KOPT-K1 (cell line): ENCODE data around the gene CABP1.
"Not testable (repeated sequence)": the region's sequence is repeated elsewhere in the genome, so short reads cannot be mapped to it uniquely, and the experiment has no call there.

Experiments
- H3K27ac ChIP-seq: fragments of 200-600 bp; sonication (generic); 2 replicates; pipeline ENCODE4 v1.5.1; 2016; ENCODE audit warnings: antibody characterized with exemption, mild to moderate bottlenecking, low read depth, low read length; ENCODE audit not compliant: poor library complexity, severe bottlenecking
- H3K36me3 ChIP-seq: fragments of 200-600 bp; sonication (generic); 2 replicates; pipeline ENCODE4 v1.5.1; 2017; ENCODE audit warnings: antibody characterized with exemption, mild to moderate bottlenecking, low read length, moderate library complexity; ENCODE audit not compliant: insufficient read depth
- H3K9me3 ChIP-seq: fragments of 200-600 bp; sonication (generic); 2 replicates; pipeline ENCODE4 v1.5.1; 2017; ENCODE audit warnings: antibody characterized with exemption, low read length, mild to moderate bottlenecking; ENCODE audit not compliant: insufficient read depth, poor library complexity, severe bottlenecking

The CABP1 gene

DNA sequence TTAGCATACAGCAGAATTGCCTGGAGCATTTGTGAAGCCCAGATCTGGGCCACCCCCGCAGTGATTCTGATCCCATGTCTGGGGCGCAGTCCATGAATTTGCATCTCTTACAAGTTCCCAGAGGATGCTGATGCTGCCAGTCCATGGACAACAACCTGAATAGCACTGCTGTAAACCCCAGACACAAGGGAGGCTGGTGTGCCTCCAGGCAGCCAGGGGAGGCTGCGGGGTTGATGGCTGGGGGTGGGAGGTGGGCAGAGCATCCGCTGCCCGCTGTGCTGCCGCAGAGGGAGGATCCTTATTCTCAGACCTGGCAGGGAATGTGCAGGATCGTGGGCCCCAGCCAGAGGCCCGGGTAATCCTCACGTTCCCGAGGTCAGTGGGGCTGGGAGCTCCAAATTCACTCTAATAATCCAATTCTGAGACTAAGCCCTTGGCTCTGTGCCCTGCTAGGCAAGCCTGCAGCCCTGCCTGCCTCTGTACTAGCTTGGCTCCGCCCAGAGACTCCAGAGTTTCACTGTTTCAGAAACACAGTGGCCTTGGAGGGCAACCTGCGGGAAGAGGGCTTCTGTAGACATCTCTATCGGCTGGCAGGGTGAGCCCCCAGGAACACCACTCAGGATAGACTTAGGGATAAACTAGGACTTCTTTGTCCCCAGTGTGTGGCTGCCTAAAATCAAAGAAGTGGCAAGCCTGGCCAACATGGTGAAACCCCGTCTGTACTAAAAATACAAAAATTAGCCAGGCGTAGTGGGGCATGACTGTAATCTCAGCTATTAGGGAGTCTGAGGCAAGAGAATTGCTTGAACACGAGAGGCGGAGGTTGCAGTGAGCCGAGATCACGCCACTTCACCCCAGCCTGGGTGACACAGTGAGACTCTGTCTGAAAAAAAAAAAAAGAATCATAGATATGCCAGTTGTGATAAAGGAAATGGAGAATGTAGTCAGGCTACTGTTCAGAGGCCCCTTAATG lies 28.7 kb downstream of the CABP1 start:
- Histone ChIP-seq H3K9me3 (no peaks in the 10 kb centered on the region), H3K36me3 (no peaks in the 10 kb centered on the region), H3K27ac (no peak overlapping the region)

DNA sequence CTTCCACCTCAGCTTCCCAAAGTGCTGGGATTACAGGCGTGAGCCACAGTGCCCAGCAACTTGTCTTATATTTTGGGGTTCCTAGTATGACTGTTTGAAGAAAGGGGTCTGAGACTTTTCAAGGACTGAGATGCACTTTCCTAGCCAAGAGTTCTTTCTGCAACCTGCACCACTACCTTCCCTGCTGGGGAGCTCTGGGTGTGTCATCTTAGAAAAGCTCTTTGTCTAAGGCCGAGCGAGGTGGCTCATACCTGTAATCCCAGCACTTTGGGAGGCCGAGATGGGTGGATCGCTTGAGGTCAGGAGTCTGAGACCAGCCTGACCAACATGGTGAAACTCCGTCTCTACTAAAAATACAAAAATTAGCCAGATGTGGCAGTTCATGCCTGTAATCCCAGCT lies 29.8 kb downstream of the CABP1 start:
- not testable (repeated sequence) for H3K36me3 ChIP-seq, H3K9me3 ChIP-seq, H3K27ac ChIP-seq

DNA sequence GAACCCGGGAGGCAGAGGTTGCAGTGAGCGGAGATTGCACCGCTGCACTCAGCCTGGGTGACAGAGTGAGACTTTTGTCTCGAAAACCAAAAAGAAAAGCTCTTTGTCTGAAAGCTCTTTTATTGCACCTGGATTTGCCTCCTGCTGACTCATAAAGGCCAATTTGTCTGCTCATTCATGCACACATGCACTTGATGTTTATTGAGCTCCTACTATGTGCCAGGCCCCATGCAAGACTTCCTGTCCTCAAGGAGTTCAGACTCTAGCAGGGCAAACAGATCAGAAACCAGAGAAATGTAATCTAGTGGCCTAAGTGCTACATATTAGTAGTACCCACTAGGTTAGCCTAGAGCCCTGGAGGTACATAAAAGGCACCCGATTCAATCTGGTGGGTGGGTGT lies 30.2 kb downstream of the CABP1 start:
- Histone ChIP-seq H3K9me3 (no peaks in the 10 kb centered on the region), H3K36me3 (no peaks in the 10 kb centered on the region), H3K27ac (no peak overlapping the region)

DNA sequence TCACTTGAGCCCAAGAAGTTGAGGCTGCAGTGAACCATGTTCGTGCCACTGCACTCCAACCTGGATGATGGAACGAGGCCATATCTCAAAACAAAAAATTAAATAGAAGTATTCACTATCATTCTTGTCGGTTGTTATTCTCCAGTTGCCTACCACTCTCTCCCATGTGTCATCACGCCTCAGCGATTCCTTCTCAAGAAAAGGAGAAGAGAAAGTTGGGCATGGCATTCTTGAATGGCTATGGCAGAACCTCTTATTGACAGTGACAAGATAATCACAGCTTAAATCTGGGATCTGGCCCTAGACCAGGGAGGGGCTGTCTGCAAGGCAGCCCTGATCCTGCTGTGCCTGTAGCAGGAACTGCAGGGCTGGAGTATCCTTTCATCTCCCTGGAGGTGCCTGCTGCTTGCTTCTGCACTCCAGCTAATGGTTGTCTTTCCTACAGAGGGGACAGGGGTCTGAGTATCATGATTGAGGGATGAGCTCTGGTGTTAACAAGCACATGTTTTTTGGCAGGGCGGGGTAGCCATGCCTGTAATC lies 33.7 kb downstream of the CABP1 start:
- H3K27ac ChIP-seq: no peak overlapping the region
- H3K9me3 ChIP-seq: no peaks in the 10 kb centered on the region
- H3K36me3 ChIP-seq: no peaks in the 10 kb centered on the region

DNA sequence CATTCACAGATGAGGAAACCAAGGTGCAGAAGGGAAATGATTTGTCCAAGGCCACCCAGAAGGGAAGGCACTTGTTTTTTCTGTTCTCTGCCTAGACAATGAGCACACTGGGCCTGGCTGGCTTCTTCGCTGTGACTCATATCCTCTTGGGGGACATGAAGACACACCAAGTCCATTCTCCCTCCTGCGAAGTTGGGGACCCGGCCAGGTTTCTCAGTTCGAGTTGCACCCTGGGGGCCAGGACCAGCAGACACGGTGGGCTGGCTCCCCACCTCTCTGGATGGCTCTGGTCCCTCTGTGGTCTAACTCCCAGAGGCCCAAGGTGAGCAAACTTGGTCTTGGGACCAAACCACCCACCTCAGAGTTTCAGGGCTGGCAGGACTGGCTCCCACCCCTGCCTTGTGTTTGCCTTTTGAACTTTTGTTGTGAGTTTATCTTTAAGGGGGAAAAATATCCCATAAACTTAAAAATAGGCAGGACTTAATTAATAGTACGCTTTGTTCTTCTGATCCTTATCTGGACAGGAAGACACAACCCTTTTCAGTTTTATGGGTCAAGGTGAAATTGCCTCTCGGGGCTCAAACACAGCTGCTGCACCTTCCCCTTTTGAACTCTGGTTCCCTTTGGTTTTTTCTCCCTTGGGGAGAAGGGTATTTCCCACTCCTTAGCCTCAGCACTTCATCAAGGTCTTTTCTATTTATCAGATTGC lies 37.5 kb downstream of the CABP1 start:
- no peak overlapping the region for H3K27ac ChIP-seq
- H3K9me3 ChIP-seq: no peaks in the 10 kb centered on the region
- no peaks in the 10 kb centered on the region for H3K36me3 ChIP-seq

DNA sequence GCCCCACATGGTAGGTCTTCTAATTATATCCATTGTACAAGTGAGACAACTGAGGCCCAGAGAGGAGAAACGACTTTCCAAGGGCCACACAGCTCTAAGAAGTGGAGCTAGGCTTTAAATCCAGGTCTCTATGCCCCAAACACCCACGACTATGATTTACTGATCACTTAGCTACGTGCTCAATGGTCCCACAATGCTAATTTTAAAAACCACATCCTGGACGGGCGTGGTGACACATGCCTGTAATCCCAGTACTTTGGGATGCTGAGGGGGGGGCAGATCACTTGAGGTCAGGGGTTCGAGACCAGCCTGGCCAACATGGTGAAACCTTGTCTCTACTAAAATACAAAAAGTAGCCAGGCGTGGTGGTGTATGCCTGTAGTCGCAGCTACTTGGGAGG lies 38.1 kb downstream of the CABP1 start:
- H3K36me3 ChIP-seq: no peaks in the 10 kb centered on the region
- H3K9me3 ChIP-seq: no peaks in the 10 kb centered on the region
- H3K27ac ChIP-seq: no peak overlapping the region

DNA sequence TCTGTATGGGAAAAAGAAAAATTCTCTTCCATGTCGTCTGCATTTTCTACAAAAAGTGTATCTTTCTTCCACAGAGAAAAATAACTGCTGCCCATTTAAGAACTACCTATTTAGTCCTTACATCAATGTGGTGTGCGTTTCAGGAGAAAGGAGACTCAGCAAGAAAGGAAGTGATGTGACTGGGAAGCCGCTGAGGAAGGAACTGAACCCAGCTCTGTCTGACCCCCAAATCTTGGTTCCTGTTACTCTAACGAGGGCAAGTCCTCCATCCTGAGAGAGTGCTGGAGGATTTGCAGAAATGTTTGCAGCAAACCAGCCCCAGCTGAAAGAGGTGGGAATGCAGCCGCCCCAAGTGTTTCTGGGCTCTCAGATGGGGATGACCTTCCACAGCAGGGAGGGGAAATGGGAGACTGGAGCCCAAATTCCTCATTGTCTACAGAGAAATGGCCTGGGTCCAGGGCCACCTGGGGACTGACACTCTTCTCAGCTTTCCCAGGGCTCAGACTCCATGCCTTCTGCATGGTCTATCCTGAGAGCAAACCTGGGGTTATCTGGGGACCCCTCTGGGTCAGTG lies 39.8 kb downstream of the CABP1 start:
- H3K9me3 ChIP-seq: no peaks in the 10 kb centered on the region
- no peak overlapping the region for H3K27ac ChIP-seq
- no peaks in the 10 kb centered on the region for H3K36me3 ChIP-seq

DNA sequence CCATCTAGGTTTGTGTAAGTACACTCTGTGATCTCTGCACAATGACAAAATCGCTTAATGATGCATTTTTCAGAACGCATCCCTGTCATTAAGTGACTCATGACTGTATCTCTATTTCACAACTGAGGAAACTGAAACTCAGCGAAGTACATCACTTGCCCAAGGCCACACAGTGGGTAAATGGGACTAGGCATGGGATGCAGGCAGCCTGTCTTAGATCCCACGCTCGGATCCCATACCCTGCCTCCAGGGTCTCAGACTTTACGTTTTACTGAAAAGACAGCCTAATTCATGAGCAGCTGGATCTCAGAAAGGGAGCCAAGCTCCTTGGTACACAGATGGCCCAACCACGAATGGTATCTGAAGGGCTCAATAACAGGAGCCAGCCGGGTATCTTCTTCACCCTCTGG lies 44.1 kb downstream of the CABP1 start:
- Histone ChIP-seq H3K27ac (no peak overlapping the region), H3K9me3 (no peaks in the 10 kb centered on the region)

DNA sequence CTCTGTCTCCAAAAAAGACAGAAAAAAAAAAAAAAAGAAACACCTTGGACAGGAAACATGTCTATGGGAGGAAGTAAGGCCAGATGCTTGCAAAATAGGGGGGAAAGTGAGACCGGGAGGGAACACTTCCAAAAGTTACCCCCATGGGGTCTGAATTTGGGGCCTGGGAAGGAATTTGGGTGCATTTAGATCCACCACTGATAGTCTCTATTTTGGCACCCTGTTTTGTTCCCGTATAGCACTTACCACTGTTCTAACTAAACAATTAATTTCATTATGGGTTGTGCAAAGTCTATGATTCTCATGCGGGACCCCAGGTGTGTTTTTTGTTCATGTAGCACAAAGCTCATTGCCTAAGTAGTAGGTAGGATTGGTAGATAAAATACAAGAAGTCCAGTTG lies 45.1 kb downstream of the CABP1 start:
- no peaks in the 10 kb centered on the region for H3K9me3 ChIP-seq
- peak overlapping the region; percentile 92 for H3K27ac ChIP-seq
- peaks cover under 1% of the 10 kb centered on the region; the same call in 1 of the 2 replicates for H3K36me3 ChIP-seq

More for the DNA sequence above, 44.1 kb downstream of the CABP1 start:
- H3K36me3 ChIP-seq: no peaks in the 10 kb centered on the region

DNA sequence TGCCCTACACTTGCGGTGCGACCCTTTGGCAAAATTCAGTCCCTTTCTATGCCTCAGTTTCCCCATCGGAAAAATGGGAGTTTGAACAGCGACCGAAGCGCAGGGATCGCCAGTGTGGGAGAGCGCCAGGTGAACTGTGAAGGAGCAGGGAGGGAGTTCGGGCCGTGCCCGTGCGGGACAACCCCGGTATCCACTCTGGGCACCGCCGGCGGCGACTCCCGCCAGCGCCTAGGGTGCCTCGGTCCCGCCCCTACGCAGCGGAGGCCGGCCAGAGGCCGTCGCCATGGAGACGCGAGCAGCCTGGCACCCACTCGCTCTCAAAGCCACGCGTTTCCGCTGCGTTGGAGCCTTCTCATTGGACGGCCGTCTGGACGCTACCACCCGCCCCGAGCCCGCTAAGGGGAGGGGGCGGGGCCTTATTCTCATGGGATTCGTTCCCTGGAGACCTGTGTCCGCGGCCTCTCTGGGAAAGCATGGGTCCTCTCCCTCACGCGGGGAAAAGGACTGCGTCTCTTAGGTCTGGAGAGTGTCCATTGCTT lies 45.8 kb downstream of the CABP1 start:
- Histone ChIP-seq H3K9me3 (no peaks in the 10 kb centered on the region), H3K27ac (peak overlapping the region; percentile 92), H3K36me3 (peaks cover 8% of the 10 kb centered on the region)

DNA sequence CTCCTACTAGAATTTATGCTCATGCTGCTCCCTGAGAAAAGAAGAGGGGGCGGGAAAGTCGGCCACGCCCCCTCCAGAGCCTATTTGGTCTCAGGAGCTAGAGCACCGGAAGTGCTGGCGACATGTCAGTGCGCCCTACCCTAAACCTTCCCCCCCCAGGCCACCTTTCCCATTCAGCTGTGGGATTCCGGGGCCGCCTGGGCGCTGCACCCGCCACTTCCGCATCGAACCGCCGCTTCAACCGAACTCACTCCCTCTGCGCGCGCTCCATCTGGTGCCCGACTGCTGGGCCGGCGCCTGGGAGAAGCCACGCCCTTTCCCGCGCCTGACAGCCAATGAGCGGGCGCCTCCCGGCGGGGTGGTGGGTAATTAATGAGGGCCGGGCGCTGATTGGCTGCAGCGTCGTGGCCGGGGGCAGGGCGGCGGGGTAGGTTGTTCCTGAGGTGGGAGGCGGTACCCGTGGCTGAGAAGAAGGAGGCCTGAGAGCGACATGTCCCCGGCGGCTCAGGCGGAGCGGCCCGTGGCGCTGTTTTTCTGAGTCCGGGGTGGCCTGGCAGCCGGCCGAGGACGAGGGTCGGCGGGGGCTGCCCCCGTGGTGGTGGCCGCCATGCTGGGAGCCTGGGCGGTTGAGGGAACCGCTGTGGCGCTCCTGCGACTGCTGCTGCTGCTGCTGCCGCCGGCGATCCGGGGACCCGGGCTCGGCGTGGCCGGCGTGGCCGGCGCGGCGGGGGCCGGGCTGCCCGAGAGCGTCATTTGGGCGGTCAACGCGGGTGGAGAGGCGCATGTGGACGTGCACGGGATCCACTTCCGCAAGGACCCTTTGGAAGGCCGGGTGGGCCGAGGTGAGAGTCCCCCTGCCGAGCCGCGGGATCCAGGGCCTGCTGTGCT lies 46.5 kb downstream of the CABP1 start, which contains the start of gene MLEC:
MLEC (plus strand) TSS at position 460 of the 888 bp plus-strand sequence; CDS start at position 608, 148 bp downstream.
- Histone ChIP-seq H3K27ac (peak within 1 kb of the TSS; percentile 92), H3K9me3 (no peaks in the 10 kb centered on the region), H3K36me3 (peaks cover 12% of the 10 kb centered on the region)

DNA sequence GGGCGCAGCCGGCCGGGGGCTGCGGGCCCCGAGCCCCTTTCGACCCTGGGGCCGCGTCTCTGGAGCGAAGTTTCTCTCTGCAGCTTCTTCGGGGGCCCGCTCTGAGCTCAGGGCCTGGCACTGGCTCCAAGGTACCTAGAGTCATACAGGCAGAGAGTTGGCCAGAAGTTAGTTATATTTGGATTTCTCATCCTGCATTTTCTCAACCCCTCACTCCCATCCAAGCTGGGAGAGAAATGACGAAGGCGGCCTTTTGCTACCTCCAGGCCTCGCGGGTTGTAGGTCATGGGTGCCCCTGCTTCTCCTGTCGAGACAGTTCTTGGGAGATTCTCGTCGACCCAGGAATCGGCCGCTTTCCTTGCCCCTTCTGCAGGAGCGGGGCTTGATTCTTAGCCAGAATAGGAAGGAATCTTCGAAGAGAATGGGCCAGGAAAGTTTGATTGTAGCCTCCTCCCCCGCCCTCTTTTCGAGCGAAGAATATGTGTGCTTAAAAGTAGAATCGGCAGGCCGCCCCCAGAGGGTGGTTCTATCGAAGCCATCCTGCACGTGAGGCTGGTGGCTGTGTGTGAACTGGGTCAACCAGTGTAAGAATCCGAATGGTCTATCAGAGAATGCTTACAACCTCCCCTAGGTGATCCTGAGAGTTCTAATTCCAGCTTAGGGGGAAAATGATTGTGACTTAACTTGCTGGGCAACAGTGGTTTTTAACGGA lies 47.3 kb downstream of the CABP1 start:
- peaks cover 16% of the 10 kb centered on the region for H3K36me3 ChIP-seq
- no peaks in the 10 kb centered on the region for H3K9me3 ChIP-seq
- peak overlapping the region; percentile 92 for H3K27ac ChIP-seq

DNA sequence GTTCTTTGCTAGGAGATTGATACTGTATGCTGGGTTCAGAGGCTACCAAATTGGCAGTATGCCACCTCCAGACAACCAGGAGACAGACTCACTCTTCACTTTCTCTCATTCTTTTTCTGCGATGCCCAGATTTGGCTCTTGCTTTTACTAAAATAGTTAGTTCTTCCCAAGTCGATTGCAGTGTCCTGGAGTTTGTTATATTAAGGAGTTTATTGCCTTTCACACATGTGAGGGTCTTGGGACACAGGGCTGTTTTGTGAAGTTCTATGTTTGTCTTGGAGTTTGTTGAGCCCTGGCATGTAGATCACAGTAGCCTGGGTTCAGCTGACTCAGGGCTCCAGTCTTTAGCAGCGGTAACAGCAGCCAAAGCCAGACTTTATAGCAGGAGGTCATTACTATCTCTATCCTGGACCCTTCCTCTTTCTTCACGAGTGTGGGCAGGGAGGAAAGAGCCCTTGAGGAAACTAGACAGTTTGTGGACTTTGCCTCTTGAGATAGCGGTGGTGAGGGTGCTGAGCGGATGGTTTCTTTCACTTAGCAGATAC lies 48.2 kb downstream of the CABP1 start:
- Histone ChIP-seq H3K27ac (peak overlapping the region; percentile 92), H3K36me3 (peaks cover 25% of the 10 kb centered on the region), H3K9me3 (no peaks in the 10 kb centered on the region)
